HuH-7 (cell line): ENCODE results near the gene WWTR1.

Experiments used
- DNase-seq: peaks from one replicate; pipeline ENCODE4 v3.0.0; 2011; ENCODE audit warnings: low spot score

WWTR1 gene

GRCh38 chr3:149495581-149496125 is 162.2 kb downstream of the WWTR1 start:
- no peak for DNase-seq

GRCh38 chr3:149494759-149495580 is 162.9 kb downstream of the WWTR1 start:
- DNase-seq = no peak

- no peak for DNase-seq
Observed at GRCh38 chr3:149494022-149494758, 163.6 kb downstream of the WWTR1 start.

GRCh38 chr3:149493315-149494021 is 164.4 kb downstream of the WWTR1 start:
- no peak for DNase-seq

GRCh38 chr3:149490260-149490971 is 167.4 kb downstream of the WWTR1 start:
- no peak for DNase-seq

- no peak for DNase-seq
Observed at GRCh38 chr3:149489060-149489690, 168.7 kb downstream of the WWTR1 start.

- no peak for DNase-seq
Observed at GRCh38 chr3:149487598-149488197, 170.1 kb downstream of the WWTR1 start.

- DNase-seq = no peak
Observed at GRCh38 chr3:149486726-149487125, 171.1 kb downstream of the WWTR1 start.

- no peak for DNase-seq
Observed at GRCh38 chr3:149481491-149481890, 176.3 kb downstream of the WWTR1 start.

GRCh38 chr3:149481056-149481455 is 176.8 kb downstream of the WWTR1 start:
- DNase-seq = no peak

GRCh38 chr3:149480326-149481017 is 177.4 kb downstream of the WWTR1 start:
- DNase-seq = peak; percentile 65

GRCh38 chr3:149479621-149480325 is 178.1 kb downstream of the WWTR1 start:
- DNase-seq = no peak

- no peak for DNase-seq
Observed at GRCh38 chr3:149476225-149476624, 181.6 kb downstream of the WWTR1 start.

- DNase-seq = no peak
Observed at GRCh38 chr3:149475451-149476060, 182.3 kb downstream of the WWTR1 start.

- peak; percentile 51 for DNase-seq
Observed at GRCh38 chr3:149474250-149474817, 183.5 kb downstream of the WWTR1 start, which contains the start of gene TM4SF4. TM4SF4 (plus strand) TSS chr3:149474697; CDS start chr3:149474878, 181 bp downstream.

GRCh38 chr3:149473357-149474249 is 184.2 kb downstream of the WWTR1 start:
- no peak for DNase-seq

- DNase-seq = no peak
Observed at GRCh38 chr3:149472030-149472797, 185.6 kb downstream of the WWTR1 start.
